Choroid plexus epithelial cell (primary cell): ENCODE results near the gene ADAD2.

ENCODE experiments used
- DNase-seq: peaks from one replicate; pipeline ENCODE4 v3.0.0-alpha.2; 2010; ENCODE audit warnings: low read depth
- H3K4me3 ChIP-seq: 2 replicates; pipeline ENCODE4 v1.5.1; 2011; ENCODE audit warnings: low read depth, mild to moderate bottlenecking, control low read depth, low read length, moderate library complexity
- TF ChIP-seq, protein P1 (sequence below): conservative IDR thresholded peaks from 2 replicates; pipeline ENCODE4 v1.5.1; 2011; ENCODE audit warnings: low read depth, mild to moderate bottlenecking, control low read depth, inconsistent platforms, low read length, moderate library complexity

The ADAD2 gene

DNA sequence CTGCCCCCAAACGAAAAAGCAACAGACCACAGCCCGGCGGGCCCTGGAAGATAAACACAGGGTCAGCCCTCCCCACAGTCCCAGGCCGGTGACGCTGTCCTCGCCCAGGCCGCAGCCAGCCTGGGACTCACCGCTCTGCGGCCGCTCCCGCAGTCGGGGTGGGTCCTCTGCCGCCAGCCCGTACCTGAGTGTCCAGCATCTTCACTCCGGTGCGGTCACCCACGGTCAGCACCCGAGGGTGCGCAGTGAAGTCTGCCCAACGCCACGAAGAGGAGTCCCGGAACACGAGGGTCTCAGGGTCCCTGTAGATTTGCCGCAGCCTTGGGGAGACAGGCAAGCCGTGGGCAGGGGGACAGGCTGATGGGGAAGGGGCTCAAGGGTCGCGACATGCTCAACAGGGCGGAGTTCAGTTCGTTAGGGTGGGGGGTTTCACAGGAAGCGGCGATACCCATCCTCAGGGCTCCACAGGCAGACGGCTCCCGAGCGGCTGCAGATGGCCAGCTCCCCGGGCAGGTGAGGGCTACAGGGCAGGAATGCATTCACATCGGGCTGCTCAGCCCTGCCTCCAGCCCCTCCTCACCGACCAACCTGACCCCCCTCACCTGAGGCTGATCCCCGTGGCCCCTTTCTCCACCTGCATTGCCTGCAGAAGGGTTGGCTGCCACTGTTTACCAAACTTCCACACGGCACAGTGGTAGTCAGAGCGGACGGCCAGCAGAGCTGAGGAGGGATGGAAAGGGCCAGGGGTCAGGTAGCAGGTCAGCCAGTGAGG is 9.6 kb upstream of the ADAD2 start:
- TF ChIP-seq, protein P1, sequence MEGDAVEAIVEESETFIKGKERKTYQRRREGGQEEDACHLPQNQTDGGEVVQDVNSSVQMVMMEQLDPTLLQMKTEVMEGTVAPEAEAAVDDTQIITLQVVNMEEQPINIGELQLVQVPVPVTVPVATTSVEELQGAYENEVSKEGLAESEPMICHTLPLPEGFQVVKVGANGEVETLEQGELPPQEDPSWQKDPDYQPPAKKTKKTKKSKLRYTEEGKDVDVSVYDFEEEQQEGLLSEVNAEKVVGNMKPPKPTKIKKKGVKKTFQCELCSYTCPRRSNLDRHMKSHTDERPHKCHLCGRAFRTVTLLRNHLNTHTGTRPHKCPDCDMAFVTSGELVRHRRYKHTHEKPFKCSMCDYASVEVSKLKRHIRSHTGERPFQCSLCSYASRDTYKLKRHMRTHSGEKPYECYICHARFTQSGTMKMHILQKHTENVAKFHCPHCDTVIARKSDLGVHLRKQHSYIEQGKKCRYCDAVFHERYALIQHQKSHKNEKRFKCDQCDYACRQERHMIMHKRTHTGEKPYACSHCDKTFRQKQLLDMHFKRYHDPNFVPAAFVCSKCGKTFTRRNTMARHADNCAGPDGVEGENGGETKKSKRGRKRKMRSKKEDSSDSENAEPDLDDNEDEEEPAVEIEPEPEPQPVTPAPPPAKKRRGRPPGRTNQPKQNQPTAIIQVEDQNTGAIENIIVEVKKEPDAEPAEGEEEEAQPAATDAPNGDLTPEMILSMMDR = no peak
- H3K4me3 ChIP-seq = no peak overlapping the region
- no peak for DNase-seq

DNA sequence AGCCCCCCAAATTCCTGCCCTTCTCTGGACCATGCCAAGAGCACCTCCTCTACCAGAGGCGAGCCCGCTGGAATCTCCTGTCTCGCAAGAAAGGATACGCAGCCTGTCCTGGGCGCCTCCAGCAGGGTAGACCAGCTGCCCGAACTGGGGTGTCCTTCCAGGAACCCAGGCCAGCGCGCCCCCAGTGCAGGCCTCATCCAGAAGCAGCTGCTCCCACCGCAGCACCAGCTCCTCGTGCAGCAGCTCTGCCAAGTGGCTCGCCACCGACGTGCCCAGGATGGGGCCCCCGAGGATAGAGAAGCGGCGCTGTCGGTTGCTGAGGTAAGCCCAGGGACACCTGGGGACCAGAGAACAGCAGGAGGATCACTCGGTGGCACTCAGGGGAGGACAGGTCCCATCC is 8.9 kb upstream of the ADAD2 start:
- DNase-seq = no peak
- no peak overlapping the region for H3K4me3 ChIP-seq
- TF ChIP-seq, protein P1 = no peak

DNA sequence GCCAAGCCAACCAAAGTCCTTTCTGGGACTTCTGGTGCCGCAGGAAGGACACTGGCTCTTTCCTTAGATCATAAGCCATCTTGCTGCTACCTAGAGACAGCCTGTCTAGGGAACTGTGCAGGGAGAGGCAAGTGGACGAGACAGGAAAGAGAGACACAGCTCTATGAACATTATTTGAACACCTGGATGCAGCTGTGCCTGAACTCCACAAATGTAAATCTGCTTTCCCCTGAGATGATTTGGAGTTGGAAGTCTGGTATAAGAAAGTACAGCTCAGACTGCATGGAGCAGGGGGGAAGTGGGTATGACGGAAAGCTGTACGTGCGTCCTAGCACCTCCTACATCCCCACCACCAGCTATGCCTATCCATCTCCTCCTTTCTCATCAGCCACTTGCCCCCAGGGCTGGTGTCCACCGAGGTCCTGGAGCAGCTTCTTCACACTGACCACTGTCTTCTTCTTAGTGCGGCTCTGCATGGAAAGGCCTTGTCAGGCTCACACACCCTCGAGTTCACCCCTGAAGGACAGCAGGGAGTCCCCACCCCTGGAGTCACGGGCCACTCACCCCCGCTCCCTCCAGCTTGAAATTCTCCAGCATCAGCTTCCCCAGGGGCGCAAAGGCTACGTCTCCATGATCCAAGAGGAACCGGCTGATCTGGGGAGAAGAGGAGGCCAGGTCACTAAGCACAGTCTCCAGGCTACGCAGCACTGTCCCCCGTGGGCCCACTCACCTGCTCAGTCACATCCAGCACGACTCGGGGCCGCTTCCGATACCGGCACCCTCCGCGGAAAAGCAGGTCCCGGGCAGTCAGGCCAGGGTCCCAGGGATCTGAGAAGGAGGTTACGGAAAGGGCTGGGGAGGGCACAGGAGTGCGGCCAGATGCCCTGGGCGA is 8.0 kb upstream of the ADAD2 start:
- H3K4me3 ChIP-seq = no peak overlapping the region
- DNase-seq = no peak
- TF ChIP-seq, protein P1 = no peak

DNA sequence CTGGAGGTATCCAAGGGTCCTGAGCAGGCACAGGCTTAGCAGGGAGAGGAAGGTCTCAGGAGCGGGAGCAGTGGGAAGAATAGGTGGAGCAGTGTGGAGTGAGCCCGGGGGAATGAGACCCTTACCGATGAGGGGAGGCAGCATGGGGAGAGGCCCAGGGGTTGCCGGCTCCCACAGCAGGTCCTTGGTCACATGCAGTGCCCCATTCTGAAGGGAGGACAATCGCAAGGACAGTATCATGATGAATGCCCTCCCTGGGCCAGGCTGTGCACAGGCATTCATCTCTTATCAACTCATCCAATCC is 7.4 kb upstream of the ADAD2 start:
- no peak for DNase-seq
- TF ChIP-seq, protein P1 = no peak
- H3K4me3 ChIP-seq = no peak overlapping the region

DNA sequence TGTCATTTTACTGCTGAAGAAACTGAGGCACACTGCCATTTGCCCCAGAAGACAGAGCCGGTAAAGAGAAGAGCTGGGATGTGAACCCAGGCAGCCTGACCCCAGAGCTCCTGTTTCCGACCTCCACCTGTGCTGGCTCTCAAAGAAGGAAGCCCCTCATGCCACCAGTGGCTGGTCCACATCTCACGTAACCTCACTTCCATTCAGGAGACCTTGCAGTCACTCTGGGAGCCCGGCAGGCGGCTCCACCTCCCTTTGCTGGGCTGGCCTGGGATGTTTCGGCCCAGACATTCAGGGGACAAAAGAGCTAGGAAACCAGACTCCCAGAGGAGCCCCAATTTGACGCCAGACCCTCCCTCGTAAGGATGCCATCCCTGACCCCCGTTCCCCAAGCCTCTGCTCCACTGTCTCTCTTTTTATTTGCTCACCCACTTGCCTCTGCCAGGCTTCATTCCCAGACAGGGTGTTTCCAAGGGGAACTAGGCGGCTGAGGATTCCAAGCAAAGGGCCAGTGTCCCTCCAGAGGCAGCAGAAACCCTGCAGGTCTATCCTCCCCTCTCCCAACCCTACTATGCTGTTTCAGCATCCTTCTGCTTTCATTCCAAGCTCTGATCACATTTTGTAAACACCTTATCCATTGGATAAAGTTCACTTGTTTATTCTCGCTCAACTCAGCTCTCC is 6.9 kb upstream of the ADAD2 start:
- TF ChIP-seq, protein P1 = peak; percentile 50
- no peak for DNase-seq

DNA sequence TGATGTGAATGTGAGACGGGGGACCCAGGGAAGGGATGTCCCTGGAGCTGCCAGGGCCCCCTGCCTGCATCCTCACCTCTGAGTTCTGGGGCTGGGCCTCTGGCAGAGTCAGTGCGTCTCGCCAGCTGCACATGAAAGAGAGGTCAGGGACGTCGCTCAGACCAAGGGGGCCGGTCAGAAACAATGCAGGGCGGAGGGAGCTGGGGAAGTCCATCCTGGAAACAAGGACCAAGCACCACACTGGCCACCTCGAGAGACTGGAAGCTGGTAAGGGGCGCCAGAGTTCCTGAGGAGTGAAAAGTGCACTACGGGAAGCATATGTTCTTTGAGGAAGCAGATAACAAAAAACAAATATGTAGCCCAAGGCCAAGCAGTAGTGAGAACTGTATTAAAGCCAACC is 6.2 kb upstream of the ADAD2 start:
- TF ChIP-seq, protein P1 = no peak
- no peak for DNase-seq
- H3K4me3 ChIP-seq = no peak overlapping the region

More for the DNA sequence above, 6.9 kb upstream of the ADAD2 start:
- no peak overlapping the region for H3K4me3 ChIP-seq
